ENCODE results near the gene DLEU7. TPM values are rescaled to one million over a fixed set of nuclear protein-coding genes. Genes with fewer than 3 reads are reported as not detected.

DLEU7 gene
- total RNA-seq, 1 experiment from 2014 or later = 1.5 TPM

GRCh38 chr13:50842990-50843256 lies 569 bp downstream of the DLEU7 start:
- Histone ChIP-seq H3T11ph (ENCODE audit: low read length) (no peak overlapping the region), H3K4me1 (ENCODE audit: insufficient read depth, low read length) (peaks cover 4% of the 10 kb centered on the region; the same call in 1 of the 2 replicates), H3K18ac (ENCODE audit: insufficient read length, low read depth, low read length) (peak overlapping the region; percentile 32), H2BK5ac (ENCODE audit: insufficient read length, low read length) (no peak overlapping the region), H4K5ac (ENCODE audit: insufficient read length, low read depth, low read length) (no peak overlapping the region), H4K20me1 (ENCODE audit: control insufficient read depth, insufficient read depth, insufficient read length) (no peaks in the 10 kb centered on the region), H2AFZ (ENCODE audit: low read length) (no peak overlapping the region), H3K4ac (ENCODE audit: low read depth, low read length) (no peak overlapping the region), H3K56ac (ENCODE audit: insufficient read length, low read depth, low read length) (no peak overlapping the region), H2BK15ac (ENCODE audit: low read depth, low read length) (no peak overlapping the region), H3K4me2 (ENCODE audit: insufficient read depth, insufficient read length, low read length) (peak overlapping the region; percentile 69), H3K23me2 (ENCODE audit: insufficient read length, low read depth, low read length, poor library complexity, severe bottlenecking) (peaks cover 11% of the 10 kb centered on the region), H3K79me1 (ENCODE audit: insufficient read depth, low read depth, low read length, poor library complexity, severe bottlenecking) (no peaks in the 10 kb centered on the region), H2BK20ac (ENCODE audit: low read depth, low read length, poor library complexity, severe bottlenecking) (no peak overlapping the region), H3K23ac (ENCODE audit: insufficient read length, low read depth, low read length) (no peak overlapping the region), H2BK12ac (ENCODE audit: insufficient read length, low read depth, low read length) (no peak overlapping the region), H4K8ac (replicated peaks; ENCODE audit: insufficient read length, low read depth, low read length) (no peak overlapping the region), H4K91ac (ENCODE audit: insufficient read length, low read depth, low read length) (no peak overlapping the region), H2BK120ac (ENCODE audit: low read depth, low read length, poor library complexity, severe bottlenecking) (no peak overlapping the region), H3K27ac (ENCODE audit: insufficient read length, low read depth, low read length) (no peak overlapping the region), H3K14ac (ENCODE audit: insufficient read depth, low read length) (peak overlapping the region; percentile 62), H3K9me3 (ENCODE audit: control insufficient read depth, low read depth, low read length) (no peaks in the 10 kb centered on the region), H3K9ac (ENCODE audit: extremely low read depth, insufficient read length, low read length) (peak overlapping the region; percentile 3), H2AK5ac (ENCODE audit: insufficient read length, low read length) (no peak overlapping the region), H3K27me3 (ENCODE audit: insufficient read depth, low read length) (peaks cover 2% of the 10 kb centered on the region; the same call in 1 of the 2 replicates), H3K79me2 (ENCODE audit: insufficient read depth, low read length) (no peaks in the 10 kb centered on the region)
- Mint-ChIP-seq H3K4me3 (peak overlapping the region; percentile 64 to 80), H3K27ac (peak overlapping the region in 1 of 3 experiments; percentile 61; a peak in 1 of 7 replicates), H3K27me3 (ENCODE audit: low read depth) (peaks cover 61% of the 10 kb centered on the region), H3K9me3 (no peaks in the 10 kb centered on the region; a peak in 1 of 5 replicates), H3K36me3 (ENCODE audit: insufficient read depth in 1 of 3, low read depth in 3 of 3) (peaks cover 0 to 8% (median 0%) of the 10 kb centered on the region in 3 experiments; a peak in 3 of 7 replicates), H3K4me1 (peaks cover 19 to 22% of the 10 kb centered on the region in 2 experiments)
- no CpG with 5 or more reads among the region's 8 CpGs for WGBS (ENCODE audit: extremely low coverage, insufficient read length, low lambda C conversion rate)
- no peak for TF ChIP-seq CTCF (conservative IDR thresholded peaks at IDR 0.05)
- peak; percentile 39 for DNase-seq

Data from H9 (cell line).